ENCODE results near the gene USP53.
"Not testable (repeated sequence)": the region's sequence is repeated elsewhere in the genome, so short reads cannot be mapped to it uniquely, and the experiment has no call there.

USP53 gene

GRCh38 chr4:119317990-119318389 lies 105.5 kb downstream of the USP53 start:
- no peak for DNase-seq (ENCODE audit: low read depth)

- no peak for DNase-seq (ENCODE audit: low read depth)
Measured at GRCh38 chr4:119321921-119322687, 109.6 kb downstream of the USP53 start, which contains the start of gene FABP2. Gene FABP2 (minus strand): TSS chr4:119322138. CDS start chr4:119322102, 36 bp downstream.

- no peak for DNase-seq (ENCODE audit: low read depth)
Measured at GRCh38 chr4:119328695-119329094, 116.2 kb downstream of the USP53 start.

DNA sequence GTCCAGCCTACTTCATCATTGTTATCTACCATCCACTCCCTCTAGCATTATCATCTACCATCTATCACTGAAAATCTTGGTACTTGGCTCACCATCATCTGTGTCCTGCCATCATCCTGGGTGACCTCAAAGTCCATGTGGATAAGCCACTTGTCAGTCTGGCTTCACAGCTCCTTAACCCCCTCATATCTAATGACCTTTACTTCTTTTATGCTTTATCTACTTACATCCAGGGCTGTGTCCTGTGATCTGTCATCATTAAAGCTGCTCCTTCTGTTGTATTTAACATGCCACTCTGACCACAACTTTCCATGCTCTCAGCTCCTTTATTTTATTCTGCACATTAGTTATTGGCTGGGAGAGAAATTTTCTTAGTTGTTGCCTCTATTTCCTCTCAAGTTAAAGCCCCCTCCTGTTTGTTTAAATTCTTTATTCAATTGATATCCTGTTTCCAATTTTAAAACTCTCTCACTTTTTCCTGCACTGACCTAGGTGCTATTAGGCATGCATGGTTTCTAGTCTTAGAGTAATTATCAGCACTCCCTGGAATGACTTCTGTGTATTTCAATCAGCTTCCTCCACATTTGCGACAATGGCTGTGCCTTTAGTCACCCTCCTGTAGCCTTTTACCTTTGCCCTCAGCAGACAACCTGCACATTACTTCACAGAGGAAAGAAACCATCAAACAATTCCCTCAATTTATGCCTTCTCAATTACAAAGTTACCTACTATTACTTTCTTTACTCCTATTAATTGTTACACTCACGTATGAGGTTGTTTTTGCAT lies 117.5 kb downstream of the USP53 start:
- DNase-seq (ENCODE audit: low read depth): no peak

- DNase-seq (ENCODE audit: low read depth): not testable (repeated sequence)
Measured at GRCh38 chr4:119336332-119336979, 123.9 kb downstream of the USP53 start.

DNA sequence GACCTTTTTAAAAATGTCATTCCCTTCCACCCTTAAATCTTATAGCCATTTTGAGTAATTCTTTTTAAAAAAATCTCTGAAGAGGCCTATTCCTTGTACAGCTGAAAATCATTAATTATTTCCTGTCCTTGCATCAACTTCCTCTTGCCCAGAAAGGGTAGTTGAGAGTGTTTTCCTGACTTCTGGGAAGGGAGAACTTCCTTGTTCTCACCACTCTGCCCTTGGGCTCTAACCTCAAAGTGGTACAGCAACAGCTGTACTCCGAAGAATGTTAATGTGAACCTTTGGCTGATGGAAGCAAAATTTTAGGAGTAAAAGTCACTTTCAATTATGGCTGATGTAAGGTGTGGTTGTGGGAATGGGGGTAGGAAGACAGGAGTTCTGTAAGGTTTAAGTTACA lies 124.5 kb downstream of the USP53 start:
- no peak for DNase-seq (ENCODE audit: low read depth)

DNA sequence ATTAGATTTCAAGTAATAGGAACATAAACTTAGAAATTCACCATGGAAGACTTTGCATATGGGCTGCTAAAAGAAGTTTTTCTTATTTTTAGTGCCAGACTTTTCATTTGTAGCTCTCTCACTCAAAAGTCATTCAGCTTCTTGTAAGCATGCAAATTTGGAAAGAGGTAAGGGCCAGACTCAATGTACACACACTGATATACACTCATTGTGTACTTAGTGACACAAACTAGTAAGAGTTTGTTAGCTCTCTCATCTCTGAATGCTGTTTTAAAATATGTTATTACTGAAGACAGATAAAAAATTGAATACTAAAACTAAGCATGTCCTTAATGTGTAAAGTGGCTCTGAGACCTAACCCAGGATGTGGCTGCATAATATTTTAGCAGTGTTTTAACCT lies 127.4 kb downstream of the USP53 start:
- not testable (repeated sequence) for DNase-seq (ENCODE audit: low read depth)

DNA sequence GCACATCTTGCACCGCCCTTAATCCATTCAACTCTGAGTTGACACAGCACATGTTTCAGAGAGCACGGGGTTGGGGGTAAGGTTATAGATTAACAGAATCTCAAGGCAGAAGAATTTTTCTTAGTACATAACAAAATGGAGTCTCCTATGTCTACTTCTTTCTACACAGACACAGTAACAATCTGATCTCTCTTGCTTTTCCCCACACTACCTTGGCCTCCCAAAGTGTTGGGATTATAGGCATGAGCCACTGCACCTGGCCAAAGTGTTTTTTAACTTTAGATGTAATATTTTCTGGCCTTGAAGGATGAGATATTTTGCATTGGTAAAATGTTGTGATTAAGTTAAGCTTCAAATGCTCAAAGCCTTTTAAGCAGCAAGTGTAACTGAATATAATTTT lies 130.8 kb downstream of the USP53 start:
- DNase-seq (ENCODE audit: low read depth): not testable (repeated sequence)
